ENCODE results near the gene CAMTA1.

- TF ChIP-seq CTCF (IDR thresholded peaks at IDR 0.05) (no peak), POLR2AphosphoS5 (IDR thresholded peaks at IDR 0.05) (peak; percentile 67)
These were observed 986.0 kb downstream of the CAMTA1 start, which contains the start of gene VAMP3 for GRCh38 chr1:7770997-7771822.

Measured in prostate gland (tissue), 2 donors.